AG09309 (cell line): ENCODE data around the gene MYZAP.

ENCODE experiments used
- DNase-seq: peaks from one replicate; pipeline ENCODE4 v3.0.0-alpha.2; 2010; ENCODE audit warnings: low read depth
- H3K4me3 ChIP-seq: 2 replicates; pipeline ENCODE4 v1.5.1; 2011; ENCODE audit warnings: mild to moderate bottlenecking, low read depth, low read length, moderate library complexity; ENCODE audit not compliant: control insufficient read depth
- CTCF ChIP-seq: IDR thresholded peaks from 2 replicates; pipeline ENCODE4 v1.5.1; 2011; ENCODE audit warnings: mild to moderate bottlenecking, low read depth, low read length, inconsistent platforms; ENCODE audit not compliant: insufficient read depth, control insufficient read depth; ENCODE audit errors: missing control alignments

MYZAP gene

GRCh38 chr15:57591822-57592367, at the start of gene MYZAP:
MYZAP (plus strand) TSS chr15:57591904; CDS start chr15:57592035, 131 bp downstream.
- DNase-seq: no peak
- TF ChIP-seq CTCF: no peak
- H3K4me3 ChIP-seq: peak within 1 kb of the TSS; percentile 39

GRCh38 chr15:57542505-57542817, 49.2 kb upstream of the MYZAP start:
- TF ChIP-seq CTCF: no peak
- no peak for DNase-seq
- no peak overlapping the region for H3K4me3 ChIP-seq

- no peak for DNase-seq
- no peak overlapping the region for H3K4me3 ChIP-seq
- TF ChIP-seq CTCF: no peak
These were observed 46.7 kb upstream of the MYZAP start for GRCh38 chr15:57544848-57545480.

- TF ChIP-seq CTCF: no peak
- H3K4me3 ChIP-seq: no peak overlapping the region
- no peak for DNase-seq
These were observed 45.7 kb upstream of the MYZAP start for GRCh38 chr15:57545995-57546394.

GRCh38 chr15:57547243-57547755, 44.4 kb upstream of the MYZAP start:
- no peak for TF ChIP-seq CTCF
- no peak for DNase-seq
- no peak overlapping the region for H3K4me3 ChIP-seq

- no peak overlapping the region for H3K4me3 ChIP-seq
- TF ChIP-seq CTCF: no peak
- DNase-seq: no peak
These were observed 43.4 kb upstream of the MYZAP start for GRCh38 chr15:57548351-57548750.
